Lower leg skin (tissue), 3 donors: Measurements from ENCODE around the gene PRKCE.

Experiments used
- POLR2A ChIP-seq, 2 donors: fragments of 450-650 bp; IDR thresholded peaks; one replicate each; pipeline ENCODE4 v1.6.1; 2016 to 2017; ENCODE audit warnings: antibody characterized with exemption in 2 of 2, mild to moderate bottlenecking in 1 of 2, moderate library complexity in 1 of 2
- TF ChIP-seq, protein P1 (sequence below), 3 donors: fragments of 450-650 bp; IDR thresholded peaks; one replicate each; pipeline ENCODE4 v1.5.1; 2016; ENCODE audit warnings: antibody characterized with exemption in 3 of 3, mild to moderate bottlenecking in 3 of 3, moderate library complexity in 2 of 3

DNA sequence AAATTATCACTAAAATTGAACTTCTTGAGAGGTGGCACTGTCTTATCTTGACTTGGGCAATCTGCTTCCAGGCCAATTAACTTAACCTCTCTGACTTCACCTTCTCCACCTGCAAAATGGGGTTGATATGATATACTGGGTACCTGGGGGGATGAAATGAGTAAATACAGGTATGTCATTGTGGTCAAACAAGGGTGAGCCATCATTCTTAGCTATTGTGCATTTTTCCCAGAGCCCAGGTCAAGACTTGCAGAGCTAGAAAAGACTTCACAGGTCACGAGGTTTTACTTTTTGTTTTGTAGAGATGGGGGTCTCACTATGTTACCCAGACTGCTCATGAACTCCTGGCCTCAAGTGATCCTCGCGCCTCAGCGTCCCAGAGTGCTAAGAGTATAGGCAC is 145.0 kb downstream of the PRKCE start:
- TF ChIP-seq, protein P1, sequence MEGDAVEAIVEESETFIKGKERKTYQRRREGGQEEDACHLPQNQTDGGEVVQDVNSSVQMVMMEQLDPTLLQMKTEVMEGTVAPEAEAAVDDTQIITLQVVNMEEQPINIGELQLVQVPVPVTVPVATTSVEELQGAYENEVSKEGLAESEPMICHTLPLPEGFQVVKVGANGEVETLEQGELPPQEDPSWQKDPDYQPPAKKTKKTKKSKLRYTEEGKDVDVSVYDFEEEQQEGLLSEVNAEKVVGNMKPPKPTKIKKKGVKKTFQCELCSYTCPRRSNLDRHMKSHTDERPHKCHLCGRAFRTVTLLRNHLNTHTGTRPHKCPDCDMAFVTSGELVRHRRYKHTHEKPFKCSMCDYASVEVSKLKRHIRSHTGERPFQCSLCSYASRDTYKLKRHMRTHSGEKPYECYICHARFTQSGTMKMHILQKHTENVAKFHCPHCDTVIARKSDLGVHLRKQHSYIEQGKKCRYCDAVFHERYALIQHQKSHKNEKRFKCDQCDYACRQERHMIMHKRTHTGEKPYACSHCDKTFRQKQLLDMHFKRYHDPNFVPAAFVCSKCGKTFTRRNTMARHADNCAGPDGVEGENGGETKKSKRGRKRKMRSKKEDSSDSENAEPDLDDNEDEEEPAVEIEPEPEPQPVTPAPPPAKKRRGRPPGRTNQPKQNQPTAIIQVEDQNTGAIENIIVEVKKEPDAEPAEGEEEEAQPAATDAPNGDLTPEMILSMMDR (IDR thresholded peaks at IDR 0.05): no peak
- no peak for TF ChIP-seq POLR2A (IDR thresholded peaks at IDR 0.05)
